Measurements from ENCODE around the gene CLCA1. TPM values are rescaled to one million over a fixed set of nuclear protein-coding genes. Genes with fewer than 3 reads are reported as not detected.

CLCA1 gene
- total RNA-seq, 1 experiment from 2014 or later = not detected

GRCh38 chr1:86504137-86504479, 35.4 kb downstream of the CLCA1 start:
- Histone ChIP-seq H3K9ac (ENCODE audit: extremely low read depth, insufficient read length, low read length) (no peak overlapping the region), H3T11ph (ENCODE audit: low read length) (no peak overlapping the region), H2BK12ac (ENCODE audit: insufficient read length, low read depth, low read length) (peak overlapping the region; percentile 80), H4K5ac (ENCODE audit: insufficient read length, low read depth, low read length) (no peak overlapping the region), H3K27me3 (ENCODE audit: insufficient read depth, low read length) (no peaks in the 10 kb centered on the region), H3K18ac (ENCODE audit: insufficient read length, low read depth, low read length) (peak overlapping the region; percentile 73), H2AFZ (ENCODE audit: low read length) (peak overlapping the region; percentile 82), H3K4me2 (ENCODE audit: insufficient read depth, insufficient read length, low read length) (peak overlapping the region; percentile 85), H2BK15ac (ENCODE audit: low read depth, low read length) (no peak overlapping the region), H3K79me2 (ENCODE audit: insufficient read depth, low read length) (no peaks in the 10 kb centered on the region), H3K4me1 (ENCODE audit: insufficient read depth, low read length) (peaks cover 2% of the 10 kb centered on the region; the same call in 1 of the 2 replicates), H4K8ac (replicated peaks; ENCODE audit: insufficient read length, low read depth, low read length) (no peak overlapping the region), H2BK20ac (ENCODE audit: low read depth, low read length, poor library complexity, severe bottlenecking) (no peak overlapping the region), H2AK5ac (ENCODE audit: insufficient read length, low read length) (peak overlapping the region; percentile 38), H2BK120ac (ENCODE audit: low read depth, low read length, poor library complexity, severe bottlenecking) (no peak overlapping the region), H3K23me2 (ENCODE audit: insufficient read length, low read depth, low read length, poor library complexity, severe bottlenecking) (peaks cover 9% of the 10 kb centered on the region), H3K9me3 (ENCODE audit: control insufficient read depth, low read depth, low read length) (no peaks in the 10 kb centered on the region), H3K27ac (ENCODE audit: insufficient read length, low read depth, low read length) (peak overlapping the region; percentile 97), H2BK5ac (ENCODE audit: insufficient read length, low read length) (no peak overlapping the region), H4K91ac (ENCODE audit: insufficient read length, low read depth, low read length) (no peak overlapping the region), H3K23ac (ENCODE audit: insufficient read length, low read depth, low read length) (no peak overlapping the region), H3K79me1 (ENCODE audit: insufficient read depth, low read depth, low read length, poor library complexity, severe bottlenecking) (no peaks in the 10 kb centered on the region), H4K20me1 (ENCODE audit: control insufficient read depth, insufficient read depth, insufficient read length) (peaks cover 2% of the 10 kb centered on the region), H3K56ac (ENCODE audit: insufficient read length, low read depth, low read length) (no peak overlapping the region), H3K4ac (ENCODE audit: low read depth, low read length) (no peak overlapping the region; the same call in 1 of the 2 replicates), H3K14ac (ENCODE audit: insufficient read depth, low read length) (peak overlapping the region; percentile 90)
- WGBS (ENCODE audit: extremely low coverage, insufficient read length, low lambda C conversion rate) = no CpG with 5 or more reads among the region's 9 CpGs
- Mint-ChIP-seq H3K36me3 (ENCODE audit: insufficient read depth in 1 of 3, low read depth in 3 of 3) (peaks cover 0 to 1% (median 0%) of the 10 kb centered on the region in 3 experiments; a peak in 1 of 7 replicates), H3K27me3 (ENCODE audit: low read depth) (no peaks in the 10 kb centered on the region), H3K4me3 (peak overlapping the region in 1 of 2 experiments; percentile 87; a peak in 1 of 5 replicates), H3K4me1 (peaks cover 27 to 42% of the 10 kb centered on the region in 2 experiments), H3K9me3 (peaks cover 2 to 3% of the 10 kb centered on the region in 2 experiments; a peak in 2 of 5 replicates), H3K27ac (peak overlapping the region in 2 of 3 experiments; percentile 99; a peak in 2 of 7 replicates)
- TF ChIP-seq CTCF (conservative IDR thresholded peaks at IDR 0.05) = no peak
- DNase-seq = no peak

All from H9 (cell line).